HepG2 (cell line): ENCODE data around the gene DHRS12. TPM values are rescaled to one million over a fixed set of nuclear protein-coding genes. Genes with fewer than 3 reads are reported as not detected.

ENCODE experiments used
- ARHGAP35 ChIP-seq: sonication (generic); formaldehyde crosslinking; IDR thresholded peaks from 2 replicates; pipeline ENCODE4 v1.9.0; 2022; ENCODE audit warnings: mild to moderate bottlenecking, inconsistent platforms, moderate library complexity, missing genetic modification reagents, borderline replicate concordance
- ASH2L ChIP-seq: fragments of 300-600, 200-600 bp; sonication (generic); IDR thresholded peaks from 2 replicates; pipeline ENCODE4 v1.7.0; 2017; ENCODE audit warnings: low read depth, mild to moderate bottlenecking, moderate library complexity, mixed read lengths, low read length; ENCODE audit not compliant: insufficient read length
- BRD4 ChIP-seq: sonication (generic); formaldehyde crosslinking; IDR thresholded peaks from 2 replicates; pipeline ENCODE4 v1.4.0; 2020; ENCODE audit warnings: missing genetic modification reagents
- FOXA3 ChIP-seq: IDR thresholded peaks from 2 replicates; pipeline ENCODE4 v1.6.1; 2016; ENCODE audit warnings: missing genetic modification reagents, missing compliant biosample characterization
- FUBP1 ChIP-seq: sonication (generic); formaldehyde crosslinking; IDR thresholded peaks from 2 replicates; pipeline ENCODE4 v1.5.1; 2020; ENCODE audit warnings: missing genetic modification reagents, mild to moderate bottlenecking, borderline replicate concordance
- HBP1 ChIP-seq: IDR thresholded peaks from 2 replicates; pipeline ENCODE4 v1.6.1; 2016; ENCODE audit warnings: low read depth, control low read depth
- JUNB ChIP-seq: sonication (generic); formaldehyde crosslinking; IDR thresholded peaks from 2 replicates; pipeline ENCODE4 v1.8.0; 2022; ENCODE audit warnings: missing genetic modification reagents, mild to moderate bottlenecking, borderline replicate concordance
- MAFK ChIP-seq, 2 experiments: IDR thresholded peaks in 1 of 2; conservative IDR thresholded peaks in 1 of 2; 2 replicates each; pipeline ENCODE4 v1.6.1; 2011; ENCODE audit warnings: improper control_type of control experiment in 2 of 2, low read length in 2 of 2
- MTA3 ChIP-seq: sonication (generic); formaldehyde crosslinking; IDR thresholded peaks from 2 replicates; pipeline ENCODE4 v1.4.0; 2020; ENCODE audit warnings: missing genetic modification reagents
- MXI1 ChIP-seq: IDR thresholded peaks from 3 replicates; pipeline ENCODE4 v1.6.1; 2012; ENCODE audit warnings: low read depth, low read length, inconsistent platforms, borderline replicate concordance
- POLR2A ChIP-seq, 2 experiments: IDR thresholded peaks; 2 replicates each; pipeline ENCODE4 v1.6.1; 2011; ENCODE audit warnings: low read depth in 2 of 2, low read length in 2 of 2, mild to moderate bottlenecking in 1 of 2, moderate library complexity in 1 of 2; ENCODE audit not compliant: insufficient read depth in 1 of 2
- SP1 ChIP-seq, 2 experiments: fragments of 450-650 bp in 1 of 2; sonication (generic) in 1 of 2; formaldehyde crosslinking in 1 of 2; IDR thresholded peaks; 2 replicates each; pipeline versions ENCODE4 v1.4.0 to v1.6.1; 2016 to 2020; ENCODE audit warnings: missing genetic modification reagents in 1 of 2
- STAT5B ChIP-seq: sonication (generic); formaldehyde crosslinking; IDR thresholded peaks from 2 replicates; pipeline ENCODE4 v1.4.0; 2020; ENCODE audit warnings: missing genetic modification reagents
- ZFAT ChIP-seq: sonication (generic); formaldehyde crosslinking; conservative IDR thresholded peaks from 2 replicates; pipeline ENCODE4 v1.8.1; 2023; ENCODE audit warnings: missing genetic modification reagents, inconsistent platforms
- ZNF251 ChIP-seq: sonication (generic); formaldehyde crosslinking; IDR thresholded peaks from 2 replicates; pipeline ENCODE4 v1.9.0; 2021; ENCODE audit warnings: mild to moderate bottlenecking, missing genetic modification reagents
- ZNF33A ChIP-seq: sonication (generic); formaldehyde crosslinking; IDR thresholded peaks from 2 replicates; pipeline ENCODE4 v1.5.1; 2020; ENCODE audit warnings: missing genetic modification reagents, mild to moderate bottlenecking, moderate library complexity, borderline replicate concordance
- ZNF503 ChIP-seq: sonication (generic); formaldehyde crosslinking; IDR thresholded peaks from 2 replicates; pipeline ENCODE4 v1.4.0; 2020; ENCODE audit warnings: missing genetic modification reagents
- ZNF564 ChIP-seq: sonication (generic); formaldehyde crosslinking; IDR thresholded peaks from 2 replicates; pipeline ENCODE4 v1.8.1; 2023; ENCODE audit warnings: mild to moderate bottlenecking, missing genetic modification reagents
- ZNF614 ChIP-seq: IDR thresholded peaks from 2 replicates; pipeline ENCODE4 v1.6.1; 2018; ENCODE audit warnings: missing biosample characterization, missing genetic modification reagents, inconsistent platforms, borderline replicate concordance
- ZNF782 ChIP-seq: sonication (generic); formaldehyde crosslinking; IDR thresholded peaks from 2 replicates; pipeline ENCODE4 v1.4.0; 2020; ENCODE audit warnings: missing genetic modification reagents, mild to moderate bottlenecking, borderline replicate concordance
- polyA plus RNA-seq, 8 experiments: library from polyadenylated mRNA; depleted of rRNA in 3 of 8; stranded (reverse) in 7 of 8; unstranded in 1 of 8; fragments of >200 nt; fragmentation: Illumina TruSeq in 4 of 8; extraction: Trizol in 4 of 8; gene quantifications; 2 replicates each; pipeline versions ENCODE4 v1.2.1 to v1.2.3, GENCODE V29; 2011 to 2016; ENCODE audit warnings: low read depth in 4 of 8, missing spikeins in 1 of 8, mixed read lengths in 1 of 8; ENCODE audit not compliant: insufficient read depth in 1 of 8
- total RNA-seq, 5 experiments: library from RNA; depleted of rRNA; stranded (reverse); fragments of >200 nt; fragmentation: Illumina TruSeq; extraction: Trizol; gene quantifications; 2 replicates each; pipeline ENCODE4 v1.2.3, GENCODE V29; 2016; ENCODE audit warnings: low read depth in 1 of 5

The DHRS12 gene
- total and polyA plus RNA-seq, 2 of the 13 experiments (the other 11 are each of a cell fraction or from before 2014, with no cell fraction given) = 7.2 to 8.4 TPM

GRCh38 chr13:51844862-51845573, 41.1 kb upstream of the DHRS12 start, which contains the start of gene TMEM272 (continued):
- TF ChIP-seq FUBP1 (CRISPR knock-in tag) = no peak
- no peak for TF ChIP-seq ARHGAP35 (CRISPR knock-in tag)
- no peak for TF ChIP-seq JUNB
- TF ChIP-seq ASH2L = no peak
- no peak for TF ChIP-seq MAFK (conservative IDR thresholded peaks at IDR 0.05 in 1 of 2, IDR thresholded peaks at IDR 0.05 in 1 of 2; ENCODE audit: low read length in 2 of 2)
- 0 out of 2 replicates have a peak, but pooled peaks have one; percentile 25 for TF ChIP-seq STAT5B (CRISPR knock-in tag)
- TF ChIP-seq FOXA3 = no peak
- TF ChIP-seq ZNF782 (CRISPR knock-in tag) = no peak
- TF ChIP-seq MTA3 (CRISPR knock-in tag) = no peak
- TF ChIP-seq ZNF251 (CRISPR knock-in tag) = no peak
- no peak for TF ChIP-seq ZNF33A
- peak; percentile 60; the same call in 1 of the 2 replicates for TF ChIP-seq BRD4
- TF ChIP-seq ZNF614 (CRISPR knock-in tag) = no peak
- TF ChIP-seq HBP1 = no peak
- no peak for TF ChIP-seq ZNF564 (CRISPR knock-in tag)
- no peak for TF ChIP-seq SP1 (IDR thresholded peaks at IDR 0.05)
- no peak for TF ChIP-seq SP1 (CRISPR knock-in tag; IDR thresholded peaks at IDR 0.05)
- peak; percentile 49 to 72; a peak in 3 of 4 replicates for TF ChIP-seq POLR2A (IDR thresholded peaks at IDR 0.05; ENCODE audit: insufficient read depth in 1 of 2, low read depth in 2 of 2, low read length in 2 of 2)
- no peak for TF ChIP-seq ZNF503 (CRISPR knock-in tag)
- 0 out of 3 replicates have a peak, but pooled peaks have one; percentile 18 for TF ChIP-seq MXI1
- TF ChIP-seq ZFAT (CRISPR knock-in tag) = no peak
